ENCODE results near the gene ZNF324. TPM values are rescaled to one million over a fixed set of nuclear protein-coding genes. Genes with fewer than 3 reads are reported as not detected.
A peak's percentile ranks its signal among the peaks of the same experiment; 100 is the strongest.

The ZNF324 gene
- total and polyA plus RNA-seq, 2 of the 13 experiments (the other 11 are each of a cell fraction or from before 2014, with no cell fraction given), result 1.1 to 4.7 TPM

DNA sequence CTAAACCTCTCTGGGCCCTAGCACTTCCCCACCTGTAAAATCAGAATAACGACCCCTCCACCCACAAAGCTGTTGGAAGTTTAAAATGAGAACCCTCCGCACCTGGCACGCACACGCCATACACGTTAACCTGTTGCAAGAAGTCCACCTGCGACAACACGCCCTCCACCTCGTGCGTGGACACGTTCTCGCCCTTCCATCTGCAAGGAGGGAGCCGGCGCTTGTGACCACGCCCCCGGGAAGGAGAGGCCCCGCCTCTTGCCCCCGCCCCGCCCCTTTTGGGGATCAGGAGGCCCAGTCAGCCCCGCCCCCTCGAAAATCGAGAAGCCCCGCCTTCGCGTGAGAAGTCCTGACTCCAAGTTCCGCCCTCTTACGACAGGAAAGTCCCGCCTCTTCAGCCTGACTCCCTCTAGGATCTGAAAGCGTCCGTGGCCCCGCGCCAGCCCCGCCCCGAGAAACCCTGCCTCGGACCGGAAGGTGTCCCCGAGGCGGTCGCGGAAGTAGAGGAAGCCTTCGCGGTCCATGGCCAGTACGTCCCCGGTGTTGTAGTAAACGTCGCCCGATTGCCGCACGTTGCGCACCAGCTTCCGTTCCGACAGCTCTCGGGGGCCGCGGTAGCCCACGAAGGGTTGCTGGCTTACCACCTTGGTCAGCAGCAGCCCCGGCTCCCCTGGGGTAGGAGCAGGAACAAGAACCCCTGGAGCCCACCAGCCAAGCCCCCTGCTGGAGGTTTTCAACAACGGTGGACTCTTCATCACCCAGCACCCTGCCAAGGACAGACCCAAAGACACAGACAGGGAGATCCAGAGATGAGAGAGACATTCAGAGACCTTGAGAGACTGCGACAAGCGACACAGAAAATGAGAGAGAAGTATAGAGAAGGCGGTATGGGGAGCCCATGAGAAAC, 32.4 kb downstream of the ZNF324 start (continued):
- no peak for TF ChIP-seq ZNF7 (CRISPR knock-in tag; IDR thresholded peaks at IDR 0.05)
- TF ChIP-seq ZSCAN29 (CRISPR knock-in tag; conservative IDR thresholded peaks at IDR 0.05), result no peak; the same call in 1 of the 2 replicates
- peak; percentile 85 for TF ChIP-seq ZNF501 (CRISPR knock-in tag; IDR thresholded peaks at IDR 0.05)
- TF ChIP-seq TP53 (CRISPR knock-in tag; conservative IDR thresholded peaks at IDR 0.05), result no peak; the same call in 1 of the 2 replicates
- TF ChIP-seq SALL1 (CRISPR knock-in tag; IDR thresholded peaks at IDR 0.05), result peak; percentile 88
- TF ChIP-seq MXI1 (IDR thresholded peaks at IDR 0.05; ENCODE audit: borderline replicate concordance, low read depth, low read length), result peak; percentile 79; the same call in 1 of the 3 replicates
- TF ChIP-seq, protein P1, sequence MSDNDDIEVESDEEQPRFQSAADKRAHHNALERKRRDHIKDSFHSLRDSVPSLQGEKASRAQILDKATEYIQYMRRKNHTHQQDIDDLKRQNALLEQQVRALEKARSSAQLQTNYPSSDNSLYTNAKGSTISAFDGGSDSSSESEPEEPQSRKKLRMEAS (IDR thresholded peaks at IDR 0.05), result peak; percentile 89
- no peak for TF ChIP-seq FOXP1 (IDR thresholded peaks at IDR 0.05)
- 0 out of 2 replicates have a peak, but pooled peaks have one; percentile 38 for TF ChIP-seq FOXP1 (CRISPR knock-in tag; IDR thresholded peaks at IDR 0.05)
- TF ChIP-seq GATAD1 (CRISPR knock-in tag; IDR thresholded peaks at IDR 0.05), result peak; percentile 98
- TF ChIP-seq, protein P2, sequence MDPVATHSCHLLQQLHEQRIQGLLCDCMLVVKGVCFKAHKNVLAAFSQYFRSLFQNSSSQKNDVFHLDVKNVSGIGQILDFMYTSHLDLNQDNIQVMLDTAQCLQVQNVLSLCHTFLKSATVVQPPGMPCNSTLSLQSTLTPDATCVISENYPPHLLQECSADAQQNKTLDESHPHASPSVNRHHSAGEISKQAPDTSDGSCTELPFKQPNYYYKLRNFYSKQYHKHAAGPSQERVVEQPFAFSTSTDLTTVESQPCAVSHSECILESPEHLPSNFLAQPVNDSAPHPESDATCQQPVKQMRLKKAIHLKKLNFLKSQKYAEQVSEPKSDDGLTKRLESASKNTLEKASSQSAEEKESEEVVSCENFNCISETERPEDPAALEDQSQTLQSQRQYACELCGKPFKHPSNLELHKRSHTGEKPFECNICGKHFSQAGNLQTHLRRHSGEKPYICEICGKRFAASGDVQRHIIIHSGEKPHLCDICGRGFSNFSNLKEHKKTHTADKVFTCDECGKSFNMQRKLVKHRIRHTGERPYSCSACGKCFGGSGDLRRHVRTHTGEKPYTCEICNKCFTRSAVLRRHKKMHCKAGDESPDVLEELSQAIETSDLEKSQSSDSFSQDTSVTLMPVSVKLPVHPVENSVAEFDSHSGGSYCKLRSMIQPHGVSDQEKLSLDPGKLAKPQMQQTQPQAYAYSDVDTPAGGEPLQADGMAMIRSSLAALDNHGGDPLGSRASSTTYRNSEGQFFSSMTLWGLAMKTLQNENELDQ (CRISPR knock-in tag; IDR thresholded peaks at IDR 0.05; ENCODE audit: borderline replicate concordance), result 0 out of 2 replicates have a peak, but pooled peaks have one; percentile 50
- no peak for TF ChIP-seq ZBTB42 (CRISPR knock-in tag; IDR thresholded peaks at IDR 0.05)
- TF ChIP-seq NFE2 (CRISPR knock-in tag; IDR thresholded peaks at IDR 0.05), result no peak
- TF ChIP-seq, protein P3, sequence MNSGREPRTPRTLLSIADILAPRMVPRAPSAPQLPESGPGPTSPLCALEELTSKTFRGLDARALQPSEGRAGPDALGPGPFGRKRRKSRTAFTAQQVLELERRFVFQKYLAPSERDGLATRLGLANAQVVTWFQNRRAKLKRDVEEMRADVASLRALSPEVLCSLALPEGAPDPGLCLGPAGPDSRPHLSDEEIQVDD (CRISPR knock-in tag; IDR thresholded peaks at IDR 0.05; ENCODE audit: borderline replicate concordance), result no peak
- TF ChIP-seq KMT2B (CRISPR knock-in tag; IDR thresholded peaks at IDR 0.05), result peak; percentile 89
- TF ChIP-seq ZNF350 (CRISPR knock-in tag; IDR thresholded peaks at IDR 0.05; ENCODE audit: borderline replicate concordance, low read depth), result peak; percentile 94
- no peak for TF ChIP-seq SNRNP70 (IDR thresholded peaks at IDR 0.05; ENCODE audit: low read depth, low read length)
- TF ChIP-seq ZNF577 (CRISPR knock-in tag; IDR thresholded peaks at IDR 0.05; ENCODE audit: borderline replicate concordance, low read depth), result no peak
- TF ChIP-seq, protein P4, sequence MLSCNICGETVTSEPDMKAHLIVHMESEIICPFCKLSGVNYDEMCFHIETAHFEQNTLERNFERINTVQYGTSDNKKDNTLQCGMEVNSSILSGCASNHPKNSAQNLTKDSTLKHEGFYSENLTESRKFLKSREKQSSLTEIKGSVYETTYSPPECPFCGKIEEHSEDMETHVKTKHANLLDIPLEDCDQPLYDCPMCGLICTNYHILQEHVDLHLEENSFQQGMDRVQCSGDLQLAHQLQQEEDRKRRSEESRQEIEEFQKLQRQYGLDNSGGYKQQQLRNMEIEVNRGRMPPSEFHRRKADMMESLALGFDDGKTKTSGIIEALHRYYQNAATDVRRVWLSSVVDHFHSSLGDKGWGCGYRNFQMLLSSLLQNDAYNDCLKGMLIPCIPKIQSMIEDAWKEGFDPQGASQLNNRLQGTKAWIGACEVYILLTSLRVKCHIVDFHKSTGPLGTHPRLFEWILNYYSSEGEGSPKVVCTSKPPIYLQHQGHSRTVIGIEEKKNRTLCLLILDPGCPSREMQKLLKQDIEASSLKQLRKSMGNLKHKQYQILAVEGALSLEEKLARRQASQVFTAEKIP (CRISPR knock-in tag; IDR thresholded peaks at IDR 0.05; ENCODE audit: borderline replicate concordance), result no peak
- TF ChIP-seq HNRNPLL (IDR thresholded peaks at IDR 0.05; ENCODE audit: low read depth, low read length, poor library complexity, severe bottlenecking), result peak; percentile 94
- TF ChIP-seq TOPORS (CRISPR knock-in tag; IDR thresholded peaks at IDR 0.05), result peak; percentile 70; the same call in 1 of the 2 replicates
- TF ChIP-seq EP300 (IDR thresholded peaks at IDR 0.05; ENCODE audit: low read depth in 2 of 2, low read length in 2 of 2), result peak; percentile 15 to 59; a peak in 1 of 4 replicates
- TF ChIP-seq EP300 (CRISPR knock-in tag; IDR thresholded peaks at IDR 0.05; ENCODE audit: borderline replicate concordance), result peak; percentile 53; the same call in 1 of the 2 replicates
- TF ChIP-seq ZFY (CRISPR knock-in tag; IDR thresholded peaks at IDR 0.05), result peak; percentile 78
- TF ChIP-seq RFX5 (IDR thresholded peaks at IDR 0.05; ENCODE audit: low read depth, low read length), result peak; percentile 39; the same call in 1 of the 2 replicates
- TF ChIP-seq ZNF260 (CRISPR knock-in tag; IDR thresholded peaks at IDR 0.05; ENCODE audit: borderline replicate concordance, low read depth), result no peak
- TF ChIP-seq PLRG1 (conservative IDR thresholded peaks at IDR 0.05), result no peak
